HS-5 (cell line): ENCODE measurements around the gene ITGA2B.
"Not testable (repeated sequence)": the region's sequence is repeated elsewhere in the genome, so short reads cannot be mapped to it uniquely, and the experiment has no call there.

Source experiments
- DNase-seq: peaks from one replicate; pipeline ENCODE4 v3.0.0-alpha.2; 2012; ENCODE audit warnings: low read depth

ITGA2B gene

DNA sequence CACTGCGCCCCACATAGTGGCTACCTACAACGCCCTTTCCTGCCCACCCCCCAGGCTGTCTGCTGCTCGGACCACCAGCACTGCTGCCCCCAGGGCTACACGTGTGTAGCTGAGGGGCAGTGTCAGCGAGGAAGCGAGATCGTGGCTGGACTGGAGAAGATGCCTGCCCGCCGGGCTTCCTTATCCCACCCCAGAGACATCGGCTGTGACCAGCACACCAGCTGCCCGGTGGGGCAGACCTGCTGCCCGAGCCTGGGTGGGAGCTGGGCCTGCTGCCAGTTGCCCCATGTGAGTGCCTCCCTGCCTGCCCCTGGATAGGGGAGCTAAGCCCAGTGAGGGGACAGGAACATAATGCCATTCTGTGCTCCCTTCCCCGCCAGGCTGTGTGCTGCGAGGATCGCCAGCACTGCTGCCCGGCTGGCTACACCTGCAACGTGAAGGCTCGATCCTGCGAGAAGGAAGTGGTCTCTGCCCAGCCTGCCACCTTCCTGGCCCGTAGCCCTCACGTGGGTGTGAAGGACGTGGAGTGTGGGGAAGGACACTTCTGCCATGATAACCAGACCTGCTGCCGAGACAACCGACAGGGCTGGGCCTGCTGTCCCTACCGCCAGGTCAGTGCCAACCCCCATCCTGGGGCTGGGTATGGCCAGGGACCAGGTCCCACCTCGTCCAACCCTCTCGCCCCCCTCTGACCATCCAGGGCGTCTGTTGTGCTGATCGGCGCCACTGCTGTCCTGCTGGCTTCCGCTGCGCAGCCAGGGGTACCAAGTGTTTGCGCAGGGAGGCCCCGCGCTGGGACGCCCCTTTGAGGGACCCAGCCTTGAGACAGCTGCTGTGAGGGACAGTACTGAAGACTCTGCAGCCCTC, 37.3 kb downstream of the ITGA2B start:
- no peak for DNase-seq

DNA sequence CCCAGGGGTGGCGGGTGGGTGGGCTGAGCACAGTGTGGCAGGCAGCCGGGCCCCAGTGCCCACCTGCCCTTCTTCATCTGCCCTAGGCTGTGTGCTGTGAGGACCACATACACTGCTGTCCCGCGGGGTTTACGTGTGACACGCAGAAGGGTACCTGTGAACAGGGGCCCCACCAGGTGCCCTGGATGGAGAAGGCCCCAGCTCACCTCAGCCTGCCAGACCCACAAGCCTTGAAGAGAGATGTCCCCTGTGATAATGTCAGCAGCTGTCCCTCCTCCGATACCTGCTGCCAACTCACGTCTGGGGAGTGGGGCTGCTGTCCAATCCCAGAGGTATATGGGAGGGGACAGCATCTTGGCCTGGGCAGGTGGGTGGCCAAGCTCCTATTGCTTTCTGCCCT, 38.0 kb downstream of the ITGA2B start:
- no peak for DNase-seq

DNA sequence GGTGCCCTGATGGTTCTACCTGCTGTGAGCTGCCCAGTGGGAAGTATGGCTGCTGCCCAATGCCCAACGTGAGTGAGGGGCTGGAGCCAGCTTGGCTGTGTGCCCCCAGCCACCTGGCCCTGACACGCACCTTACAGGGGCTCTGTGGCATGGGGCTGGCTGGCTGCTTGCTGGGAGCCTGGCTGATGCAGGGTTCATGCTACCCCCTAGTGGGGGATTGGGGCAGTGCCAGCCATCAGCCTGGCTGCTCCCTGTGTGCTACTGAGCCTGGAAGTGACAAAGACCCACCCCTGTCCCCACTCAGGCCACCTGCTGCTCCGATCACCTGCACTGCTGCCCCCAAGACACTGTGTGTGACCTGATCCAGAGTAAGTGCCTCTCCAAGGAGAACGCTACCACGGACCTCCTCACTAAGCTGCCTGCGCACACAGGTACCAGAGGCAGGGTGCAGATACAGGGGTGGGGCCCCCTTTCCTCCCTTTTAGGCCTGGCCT, 38.7 kb downstream of the ITGA2B start:
- no peak for DNase-seq

DNA sequence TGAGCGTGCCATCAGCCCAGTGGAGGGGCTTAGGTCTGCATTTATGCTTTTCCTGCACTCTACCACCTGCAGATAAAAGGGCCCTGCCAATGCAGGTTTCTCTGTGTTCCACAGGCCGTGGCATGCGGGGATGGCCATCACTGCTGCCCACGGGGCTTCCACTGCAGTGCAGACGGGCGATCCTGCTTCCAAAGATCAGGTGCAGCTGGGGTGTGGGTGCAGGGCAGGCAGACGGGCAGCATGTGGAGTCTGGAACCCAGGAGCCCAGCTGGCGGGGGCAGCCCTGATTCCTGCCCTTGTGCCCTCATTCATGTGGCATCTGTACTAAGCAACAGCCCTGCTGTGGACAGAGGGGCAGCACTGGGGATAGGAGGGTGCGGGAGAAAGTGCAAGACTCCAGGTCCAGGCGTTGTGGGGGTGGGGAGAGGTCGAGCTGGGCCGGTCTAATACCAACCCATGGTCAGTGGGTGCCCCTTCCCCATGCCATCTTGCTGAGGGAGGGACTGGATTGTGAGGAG, 39.8 kb downstream of the ITGA2B start:
- no peak for DNase-seq

DNA sequence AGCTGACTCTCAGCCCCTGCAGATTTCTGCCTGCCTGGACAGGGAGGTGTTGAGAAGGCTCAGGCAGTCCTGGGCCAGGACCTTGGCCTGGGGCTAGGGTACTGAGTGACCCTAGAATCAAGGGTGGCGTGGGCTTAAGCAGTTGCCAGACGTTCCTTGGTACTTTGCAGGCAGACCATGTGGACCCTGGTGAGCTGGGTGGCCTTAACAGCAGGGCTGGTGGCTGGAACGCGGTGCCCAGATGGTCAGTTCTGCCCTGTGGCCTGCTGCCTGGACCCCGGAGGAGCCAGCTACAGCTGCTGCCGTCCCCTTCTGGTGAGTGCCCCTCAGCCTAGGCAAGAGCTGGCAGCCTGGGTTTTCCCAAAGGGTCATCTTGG, 40.5 kb downstream of the ITGA2B start:
- no peak for DNase-seq

DNA sequence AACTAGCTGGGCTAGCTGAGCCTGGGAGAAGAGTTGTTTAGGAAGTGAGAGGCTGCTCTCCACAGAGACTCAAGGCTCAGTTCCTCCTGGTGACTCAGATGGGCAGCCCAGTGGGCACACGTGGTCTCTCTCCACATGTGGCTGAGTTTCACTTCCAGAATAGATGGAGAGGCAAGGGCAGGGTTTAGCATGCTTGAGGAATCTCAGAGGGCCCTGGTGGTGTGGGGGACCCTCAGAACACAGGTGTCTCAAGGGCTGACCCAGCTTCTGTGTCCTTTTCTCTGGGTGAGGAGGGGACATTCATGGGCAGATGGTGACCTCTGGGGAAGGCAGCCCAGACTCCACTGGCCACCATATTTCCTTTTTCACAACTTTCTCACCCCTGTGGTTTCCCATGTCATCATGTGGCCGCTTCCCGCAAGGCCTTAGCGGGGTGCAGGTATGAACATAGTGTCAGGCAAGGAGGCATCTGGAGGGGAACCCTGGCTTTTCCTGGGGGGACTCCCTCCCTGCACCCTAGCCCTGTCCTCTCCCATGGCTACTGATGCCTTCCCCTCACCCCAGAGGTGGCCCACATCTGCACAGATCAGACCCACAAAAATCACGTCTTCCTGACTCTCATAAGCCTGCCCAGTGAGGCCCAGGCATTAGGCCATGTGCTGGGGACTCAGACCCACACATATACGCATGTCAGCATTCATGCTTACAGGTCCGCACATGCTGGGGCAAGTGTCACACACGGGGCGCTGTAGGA, 41.0 kb downstream of the ITGA2B start:
- DNase-seq, result no peak

DNA sequence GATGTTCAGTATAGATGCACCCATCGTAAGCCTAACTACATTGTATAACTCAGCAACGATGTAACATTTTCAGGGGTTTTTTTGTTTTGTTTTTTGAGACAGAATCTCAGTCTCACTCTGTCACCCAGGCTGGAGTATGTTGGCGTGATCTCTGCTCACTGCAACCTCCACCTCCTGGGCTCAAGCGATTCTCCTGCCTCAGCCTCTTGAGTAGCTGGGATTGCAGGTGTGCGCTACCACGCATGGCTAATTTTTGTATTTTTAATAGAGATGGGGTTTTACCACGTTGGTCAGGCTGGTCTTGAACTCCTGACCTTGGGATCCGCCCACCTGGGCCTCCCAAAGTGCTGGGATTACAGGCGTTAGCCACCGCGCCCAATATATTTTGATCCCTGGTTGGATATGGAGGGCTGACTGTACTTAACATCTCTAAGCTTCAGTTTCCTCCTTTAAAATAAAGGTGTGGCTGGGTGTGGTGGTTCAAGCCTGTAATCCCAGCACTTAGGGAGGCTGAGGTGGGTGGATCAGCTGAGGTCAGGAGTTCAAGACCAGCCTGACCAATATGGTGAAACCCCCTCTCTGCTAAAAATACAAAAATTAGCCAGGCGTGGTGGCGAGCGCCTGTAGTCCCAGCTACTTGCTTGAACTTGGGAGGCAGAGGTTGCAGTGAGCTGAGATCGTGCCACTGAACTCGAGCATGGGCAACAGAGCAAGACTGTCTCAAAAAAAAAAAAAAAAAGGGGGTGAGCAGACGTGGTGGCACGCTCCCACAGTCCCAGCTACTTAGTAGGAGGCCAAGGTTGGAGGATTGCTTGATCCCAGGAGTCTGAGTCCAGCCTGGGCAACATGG, 42.0 kb downstream of the ITGA2B start:
- not testable (repeated sequence) for DNase-seq

DNA sequence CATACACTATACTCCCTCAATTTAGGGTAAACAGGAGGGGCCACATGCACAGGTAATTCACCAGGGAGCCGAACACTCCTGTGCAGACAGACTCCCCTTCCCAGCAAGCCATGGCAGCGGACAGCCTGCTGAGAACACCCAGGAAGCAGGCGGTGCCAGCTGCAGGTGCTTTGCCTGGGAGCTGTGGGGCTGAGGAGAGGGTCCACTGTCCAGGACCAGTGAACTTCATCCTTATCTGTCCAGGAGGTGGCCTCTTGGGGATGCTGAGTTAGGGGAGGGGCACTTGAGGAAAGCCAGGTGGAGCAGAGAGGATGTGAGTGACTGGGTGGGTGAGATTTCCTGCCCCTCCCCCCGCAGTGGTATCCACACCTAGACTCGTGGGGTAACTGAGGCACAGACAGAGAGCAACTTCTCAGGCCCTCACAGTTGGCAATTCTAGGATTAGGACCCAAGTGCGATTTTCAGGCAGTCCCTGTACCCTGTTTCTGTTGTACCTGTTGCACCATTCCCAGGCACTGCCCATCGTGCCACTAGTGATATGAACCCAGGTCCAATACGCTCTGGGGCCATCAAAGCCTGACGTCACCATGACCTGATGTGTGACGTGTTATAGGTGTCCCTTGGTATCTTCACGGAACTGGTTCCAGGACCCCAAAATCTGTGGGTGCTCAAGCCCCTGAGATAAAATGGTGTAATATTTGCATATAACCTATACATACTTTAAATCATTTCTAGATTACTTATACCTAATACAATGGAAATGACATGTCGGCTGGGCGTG, 43.2 kb downstream of the ITGA2B start:
- no peak for DNase-seq

DNA sequence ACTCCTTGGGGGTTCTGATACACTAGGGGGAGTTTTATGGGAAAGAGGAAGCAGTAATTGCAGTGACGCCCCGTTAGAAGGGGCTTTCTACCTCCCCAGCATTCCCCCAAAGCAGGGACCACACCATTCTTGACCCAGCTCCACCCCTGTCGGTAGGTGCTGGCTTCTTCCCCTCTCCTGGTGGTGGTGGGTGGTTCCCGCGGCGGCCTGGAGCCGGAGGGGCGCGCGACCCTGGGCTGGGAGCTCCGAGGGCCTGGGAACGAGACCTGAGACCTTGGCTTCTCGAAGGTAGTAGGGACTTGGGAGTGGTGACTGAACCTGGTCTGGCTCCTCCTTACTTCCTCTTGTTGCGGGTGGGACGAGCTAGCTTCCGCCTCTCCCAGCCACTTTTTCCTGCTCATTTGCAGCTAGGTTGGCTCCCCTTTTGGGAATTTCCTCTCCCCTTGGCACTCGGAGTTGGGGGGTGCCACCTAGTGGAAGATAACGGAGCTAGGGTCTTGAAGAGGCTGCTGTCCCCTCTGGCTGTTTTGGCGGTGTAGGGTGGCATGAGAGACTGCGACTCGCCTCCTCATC, 43.9 kb downstream of the ITGA2B start:
- no peak for DNase-seq

DNA sequence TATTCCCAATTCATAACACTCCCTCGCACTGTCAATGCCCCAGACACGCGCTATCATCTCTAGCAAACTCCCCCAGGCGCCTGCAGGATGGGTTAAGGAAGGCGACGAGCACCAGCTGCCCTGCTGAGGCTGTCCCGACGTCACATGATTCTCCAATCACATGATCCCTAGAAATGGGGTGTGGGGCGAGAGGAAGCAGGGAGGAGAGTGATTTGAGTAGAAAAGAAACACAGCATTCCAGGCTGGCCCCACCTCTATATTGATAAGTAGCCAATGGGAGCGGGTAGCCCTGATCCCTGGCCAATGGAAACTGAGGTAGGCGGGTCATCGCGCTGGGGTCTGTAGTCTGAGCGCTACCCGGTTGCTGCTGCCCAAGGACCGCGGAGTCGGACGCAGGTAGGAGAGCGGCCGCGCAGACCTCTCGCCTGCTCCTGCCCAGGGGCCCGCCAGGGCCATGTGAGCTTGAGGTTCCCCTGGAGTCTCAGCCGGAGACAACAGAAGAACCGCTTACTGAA, 44.5 kb downstream of the ITGA2B start, which contains the start of gene GRN:
Gene GRN (plus strand): TSS at position 364 of the 515 bp plus-strand sequence. CDS start 3,863 bp downstream, outside the sequence.
- peak; percentile 92 for DNase-seq

DNA sequence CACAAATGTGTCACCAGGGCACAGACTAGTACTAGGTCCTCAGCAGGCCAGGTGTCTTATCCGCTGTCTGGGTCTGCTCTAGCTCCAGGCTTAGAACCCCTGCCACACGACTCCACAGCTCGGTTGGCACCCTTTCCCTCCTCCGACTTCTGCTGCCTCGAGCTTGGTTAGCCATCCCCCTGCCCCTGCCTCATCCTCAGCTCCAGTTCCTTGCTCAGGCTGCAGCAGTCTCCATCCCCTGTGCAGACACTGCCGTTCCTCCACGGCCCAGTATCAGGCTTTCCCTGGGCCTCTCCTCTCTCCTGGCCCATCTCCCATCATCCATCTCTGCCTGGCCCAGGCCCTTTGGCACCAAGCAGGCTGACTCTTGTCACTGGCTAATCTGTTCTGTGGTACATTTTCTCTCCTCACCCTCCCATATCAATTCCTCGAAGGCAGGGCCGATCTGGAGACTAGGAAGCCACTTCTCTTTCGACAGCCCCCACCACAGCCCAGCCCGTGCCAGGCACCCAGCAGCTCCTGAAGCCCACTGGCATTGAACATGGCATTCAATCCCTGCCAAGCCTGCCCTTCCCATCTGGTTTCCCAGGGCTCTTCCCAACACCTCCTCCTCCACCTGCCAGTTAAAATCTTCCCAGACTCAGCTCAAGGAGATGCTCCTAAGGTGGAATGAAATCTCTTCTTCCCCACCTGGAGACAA, 45.8 kb downstream of the ITGA2B start:
- DNase-seq, result no peak

DNA sequence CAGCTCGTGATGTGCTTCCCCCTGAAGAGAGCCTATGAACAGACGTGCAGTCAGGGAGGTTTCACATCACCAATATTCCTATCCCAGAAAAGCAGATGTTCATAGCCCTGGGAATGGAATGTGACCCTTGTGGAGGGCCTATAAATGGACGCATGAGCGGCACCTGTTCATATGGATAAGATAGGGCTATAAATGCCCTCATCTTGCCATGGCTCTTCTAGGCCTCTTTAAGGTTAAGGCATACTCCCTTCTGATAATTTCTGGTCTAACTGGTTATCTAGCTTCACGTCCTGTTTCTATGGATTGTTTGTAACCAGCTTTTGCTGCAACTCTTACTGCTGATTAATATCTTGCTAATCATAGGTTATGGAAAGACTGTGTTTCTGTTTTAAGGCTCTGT, 48.9 kb downstream of the ITGA2B start:
- DNase-seq, result not testable (repeated sequence)

DNA sequence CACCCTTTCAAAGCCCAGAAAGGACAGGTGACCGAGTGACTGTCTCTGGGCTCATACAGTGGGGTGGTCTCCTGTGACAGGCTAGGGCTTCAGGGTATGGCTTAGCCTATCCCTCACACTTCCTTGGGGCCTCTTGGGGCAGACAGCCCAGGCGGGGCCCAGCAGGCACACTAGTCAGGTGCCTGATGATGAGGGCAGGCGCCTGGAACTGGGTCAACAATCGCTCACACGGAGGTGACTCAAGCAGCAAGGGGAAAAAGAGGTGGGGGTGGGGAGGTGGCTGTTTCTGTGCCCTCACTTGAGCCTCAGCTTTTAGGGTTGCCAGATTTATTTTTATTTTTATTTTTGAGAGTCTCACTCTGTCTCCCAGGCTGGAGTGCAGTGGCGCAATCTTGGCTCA, 50.7 kb downstream of the ITGA2B start:
- no peak for DNase-seq

DNA sequence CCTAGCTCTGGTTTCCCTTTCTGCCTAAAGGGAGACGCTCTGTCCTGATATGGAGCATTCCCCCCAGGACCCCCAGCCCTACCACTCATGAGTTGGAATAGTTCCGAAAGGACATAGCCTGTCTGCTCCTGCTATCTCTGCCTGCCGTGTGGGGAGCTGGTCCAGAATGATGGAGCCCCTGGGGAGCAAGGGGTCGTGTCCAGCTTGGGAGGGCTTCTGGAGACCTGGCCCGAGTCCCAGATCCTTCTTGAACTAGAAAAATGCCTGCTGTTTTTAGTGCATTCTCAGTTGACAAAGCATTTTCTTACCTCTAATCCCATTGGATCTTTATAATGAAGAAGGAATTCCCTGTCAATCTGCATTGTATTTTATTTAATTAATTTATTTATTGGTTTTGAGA, 53.5 kb downstream of the ITGA2B start:
- no peak for DNase-seq

DNA sequence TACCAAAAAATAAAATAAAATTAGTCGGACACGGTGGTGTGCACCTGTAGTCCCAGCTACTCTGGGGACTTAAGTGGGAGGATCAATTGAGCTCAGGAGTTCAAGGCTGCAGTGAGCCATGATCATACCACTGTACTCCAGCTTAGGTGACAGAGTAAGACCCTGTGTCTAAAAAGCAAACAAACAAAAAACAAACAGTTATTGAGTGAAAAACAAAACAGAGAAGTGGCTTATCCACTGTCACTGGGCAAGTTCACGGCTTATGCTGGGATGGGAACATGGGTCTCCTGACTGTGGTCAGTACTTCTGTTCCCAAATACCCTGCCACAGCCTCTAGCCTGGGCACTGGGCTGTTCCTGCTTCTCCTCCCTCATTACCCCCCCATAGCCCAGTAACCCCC, 53.9 kb downstream of the ITGA2B start:
- DNase-seq, result no peak

DNA sequence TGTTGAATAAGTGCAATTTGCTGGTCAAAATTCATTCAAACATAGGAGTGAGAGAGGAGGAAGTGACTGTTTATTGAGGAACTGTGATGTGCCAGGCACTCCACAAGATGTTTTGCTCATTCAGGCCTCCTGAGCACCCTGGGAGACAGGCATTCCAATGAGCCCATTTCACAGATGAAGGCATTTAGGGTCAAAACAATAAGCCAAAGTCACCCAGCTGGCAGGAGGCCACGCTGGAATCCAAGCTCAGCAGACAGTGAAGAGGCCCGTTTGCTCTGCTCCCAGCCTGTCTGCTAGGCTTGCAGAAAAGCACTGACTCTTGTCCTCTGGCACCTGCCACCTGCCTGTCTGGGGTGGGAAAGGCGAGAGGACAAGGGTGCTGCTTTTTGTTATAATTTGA, 54.7 kb downstream of the ITGA2B start:
- DNase-seq, result no peak

DNA sequence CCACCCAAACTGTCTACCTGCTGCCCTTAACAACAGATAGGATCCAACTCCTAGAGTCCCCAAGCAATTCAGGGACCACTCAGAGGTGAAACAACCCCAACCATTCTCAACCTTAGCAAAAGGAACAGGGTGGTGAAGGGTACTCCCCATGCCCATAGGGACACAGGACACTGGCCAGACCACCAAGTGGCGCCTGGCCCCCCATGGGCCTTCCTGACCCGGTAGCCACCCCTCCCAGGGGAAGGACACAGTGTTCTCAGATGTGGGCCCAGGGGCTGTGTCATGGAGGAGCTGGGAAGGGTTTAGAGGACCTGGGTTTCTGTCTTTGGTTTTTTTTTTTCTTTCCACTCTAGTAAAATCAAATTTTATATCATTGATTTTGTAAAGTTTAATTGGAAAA, 55.1 kb downstream of the ITGA2B start:
- DNase-seq, result no peak

DNA sequence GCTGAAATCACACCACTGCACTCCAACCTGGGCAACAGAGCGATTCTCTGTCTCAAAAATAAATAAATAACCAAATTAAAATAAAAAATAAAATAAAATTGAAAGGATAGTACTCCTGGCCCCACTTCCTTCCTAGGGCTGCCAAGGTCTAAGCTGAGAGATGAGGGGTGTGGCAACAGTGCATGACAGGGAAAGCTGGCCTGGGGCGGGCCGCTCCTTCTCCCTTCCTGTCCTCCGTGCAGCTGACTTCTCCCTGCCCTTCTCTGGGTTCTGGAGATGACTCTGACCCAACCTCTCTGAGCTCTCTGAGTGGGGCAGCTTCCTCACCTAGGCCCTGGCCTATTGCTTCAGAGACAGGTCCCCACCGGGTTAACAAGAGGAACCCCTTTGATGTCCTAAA, 56.1 kb downstream of the ITGA2B start:
- DNase-seq, result no peak

DNA sequence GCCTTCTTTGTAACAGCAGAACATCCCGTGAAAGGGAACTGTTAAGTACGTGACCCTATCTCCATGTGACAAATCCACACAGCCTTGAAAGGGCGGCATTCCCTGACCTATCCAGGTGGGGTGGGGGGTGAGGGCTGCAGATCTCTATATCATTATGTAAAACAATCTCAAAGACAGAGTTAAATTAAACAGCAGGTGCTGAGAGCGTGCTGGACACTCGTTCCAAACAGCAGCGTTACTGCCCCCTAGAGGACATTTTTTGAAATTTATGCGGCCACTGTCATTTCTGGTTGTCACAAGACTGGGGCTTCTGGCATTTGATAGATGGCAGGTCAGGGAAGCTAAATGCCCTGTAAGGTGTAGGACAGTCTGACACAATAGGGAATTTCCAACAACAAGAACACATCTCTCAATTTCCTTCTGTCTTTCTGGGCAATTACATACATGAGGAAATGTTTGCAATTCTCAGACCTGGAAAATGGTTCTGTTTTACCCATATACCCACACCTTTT, 58.1 kb downstream of the ITGA2B start:
- peak; percentile 39 for DNase-seq

DNA sequence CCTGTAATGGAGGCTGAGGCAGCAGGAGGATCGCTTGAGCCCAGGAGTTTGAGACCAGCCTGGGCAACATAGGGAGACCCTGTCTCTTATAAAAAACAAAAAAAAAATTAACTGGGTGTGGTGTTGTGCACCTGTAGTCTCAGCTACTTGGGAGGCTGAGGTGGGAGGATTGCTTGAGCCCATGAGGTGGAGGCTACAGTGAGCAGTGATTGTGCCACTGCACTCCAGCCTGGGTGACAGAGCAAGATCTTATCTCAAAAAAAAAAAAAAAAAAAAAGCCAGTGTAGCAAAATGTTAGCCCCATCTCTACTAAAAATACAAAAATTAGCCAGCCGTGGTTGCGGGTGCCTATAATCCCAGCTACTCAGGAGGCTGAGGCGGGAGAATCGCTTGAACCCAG, 59.2 kb downstream of the ITGA2B start:
- not testable (repeated sequence) for DNase-seq
